Smooth muscle cell (in vitro differentiated cells): ENCODE data around the gene SHISA5. TPM values are rescaled to one million over a fixed set of nuclear protein-coding genes. Genes with fewer than 3 reads are reported as not detected.

Source experiments
- DNase-seq: peaks from one replicate; lab custom pipeline; 2025; ENCODE audit not compliant: unreplicated experiment; lab: John Stamatoyannopoulos, UW
- H2AFZ ChIP-seq: fragments of 200-600 bp; sonication (generic); 2 replicates; pipeline ENCODE4 v1.6.0; 2016; ENCODE audit warnings: antibody characterized with exemption, low read depth, mild to moderate bottlenecking
- H3F3A ChIP-seq: fragments of 200-600 bp; sonication (generic); 2 replicates; pipeline ENCODE4 v1.6.0; 2017; ENCODE audit warnings: antibody characterized with exemption, low read depth
- H3K27ac ChIP-seq: fragments of 200-600 bp; sonication (generic); 2 replicates; pipeline ENCODE4 v1.5.1; 2016; ENCODE audit warnings: low read depth, mild to moderate bottlenecking
- H3K27me3 ChIP-seq: fragments of 200-600 bp; sonication (generic); 2 replicates; pipeline ENCODE4 v1.6.1; 2016; ENCODE audit warnings: low read depth, mild to moderate bottlenecking
- H3K36me3 ChIP-seq: fragments of 200-600 bp; sonication (generic); 2 replicates; pipeline ENCODE4 v1.5.1; 2016; ENCODE audit warnings: low read depth
- H3K4me1 ChIP-seq: fragments of 200-600 bp; sonication (generic); 2 replicates; pipeline ENCODE4 v1.5.1; 2016; ENCODE audit warnings: low read depth
- H3K4me2 ChIP-seq: fragments of 200-600 bp; sonication (generic); 2 replicates; pipeline ENCODE4 v1.6.0; 2016; ENCODE audit warnings: mild to moderate bottlenecking
- H3K4me3 ChIP-seq: fragments of 200-600 bp; sonication (generic); 2 replicates; pipeline ENCODE4 v1.5.1; 2016; ENCODE audit warnings: mild to moderate bottlenecking
- H3K79me2 ChIP-seq: fragments of 200-600 bp; sonication (generic); 2 replicates; pipeline ENCODE4 v1.6.0; 2016; ENCODE audit warnings: low read depth, mild to moderate bottlenecking
- H3K9ac ChIP-seq: fragments of 200-600 bp; sonication (generic); 2 replicates; pipeline ENCODE4 v1.6.0; 2016; ENCODE audit warnings: low read depth
- H3K9me3 ChIP-seq: fragments of 200-600 bp; sonication (generic); replicated peaks from 2 replicates; pipeline ENCODE4 v1.5.1; 2016; ENCODE audit warnings: low read depth
- H4K20me1 ChIP-seq: fragments of 200-600 bp; sonication (generic); 2 replicates; pipeline ENCODE4 v1.6.0; 2016; ENCODE audit warnings: low read depth
- CTCF ChIP-seq: fragments of 200-600 bp; sonication (generic); IDR thresholded peaks from 2 replicates; pipeline ENCODE4 v1.5.1; 2017; ENCODE audit warnings: borderline replicate concordance, mild to moderate bottlenecking, antibody characterized with exemption; ENCODE audit not compliant: insufficient read depth, poor library complexity, severe bottlenecking
- WGBS: methylation state at CpG from one replicate; pipeline ENCODE4 v1.1.7; 2016; ENCODE audit warnings: low lambda C conversion rate; 5-methylcytosine and 5-hydroxymethylcytosine counted together
- polyA plus RNA-seq: library from polyadenylated mRNA; unstranded; fragments of >200 nt; fragmentation: Nextera tagmentation; extraction: Ambion mirVana; gene quantifications from 2 replicates; pipeline ENCODE4 v1.2.1, GENCODE V29; 2016
- total RNA-seq: library from RNA; depleted of rRNA; stranded (reverse); fragments of >200 nt; gene quantifications from 2 replicates; pipeline ENCODE4 v1.2.3, GENCODE V29; 2014

SHISA5 gene
- total and polyA plus RNA-seq, 2 experiments from 2014 or later: 124 to 333 TPM

DNA sequence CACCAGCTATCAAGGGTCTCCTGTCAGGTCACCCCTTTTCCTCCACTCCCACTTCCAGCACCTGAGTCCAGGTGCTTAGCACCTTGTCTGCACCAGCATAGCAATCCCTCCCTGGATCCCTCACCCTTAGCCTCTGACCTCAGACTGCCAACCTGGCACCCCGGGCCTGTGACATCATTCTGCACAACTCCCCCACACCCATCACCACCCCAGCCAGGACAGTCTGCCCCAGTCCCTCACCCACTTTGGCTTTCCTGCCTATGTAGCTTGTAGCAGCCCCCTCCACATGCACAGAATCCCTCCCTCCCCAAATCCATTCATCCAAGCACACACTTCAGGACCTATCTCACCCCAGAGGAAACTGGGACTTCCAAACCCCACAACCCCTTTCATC is 73.3 kb downstream of the SHISA5 start:
- Histone ChIP-seq H4K20me1 (peaks cover 25% of the 10 kb centered on the region), H3K4me1 (peaks cover 15% of the 10 kb centered on the region), H3K27ac (no peak overlapping the region), H3K79me2 (peaks cover 22% of the 10 kb centered on the region), H3K36me3 (no peaks in the 10 kb centered on the region), H2AFZ (no peak overlapping the region), H3K4me3 (no peak overlapping the region), H3K9ac (no peak overlapping the region), H3K27me3 (no peaks in the 10 kb centered on the region), H3K9me3 (no peaks in the 10 kb centered on the region), H3K4me2 (no peak overlapping the region), H3F3A (peaks cover 5% of the 10 kb centered on the region)
- WGBS: 100% methylated on average over 1 of the region's 1 CpG
- no peak for DNase-seq
- TF ChIP-seq CTCF: no peak

DNA sequence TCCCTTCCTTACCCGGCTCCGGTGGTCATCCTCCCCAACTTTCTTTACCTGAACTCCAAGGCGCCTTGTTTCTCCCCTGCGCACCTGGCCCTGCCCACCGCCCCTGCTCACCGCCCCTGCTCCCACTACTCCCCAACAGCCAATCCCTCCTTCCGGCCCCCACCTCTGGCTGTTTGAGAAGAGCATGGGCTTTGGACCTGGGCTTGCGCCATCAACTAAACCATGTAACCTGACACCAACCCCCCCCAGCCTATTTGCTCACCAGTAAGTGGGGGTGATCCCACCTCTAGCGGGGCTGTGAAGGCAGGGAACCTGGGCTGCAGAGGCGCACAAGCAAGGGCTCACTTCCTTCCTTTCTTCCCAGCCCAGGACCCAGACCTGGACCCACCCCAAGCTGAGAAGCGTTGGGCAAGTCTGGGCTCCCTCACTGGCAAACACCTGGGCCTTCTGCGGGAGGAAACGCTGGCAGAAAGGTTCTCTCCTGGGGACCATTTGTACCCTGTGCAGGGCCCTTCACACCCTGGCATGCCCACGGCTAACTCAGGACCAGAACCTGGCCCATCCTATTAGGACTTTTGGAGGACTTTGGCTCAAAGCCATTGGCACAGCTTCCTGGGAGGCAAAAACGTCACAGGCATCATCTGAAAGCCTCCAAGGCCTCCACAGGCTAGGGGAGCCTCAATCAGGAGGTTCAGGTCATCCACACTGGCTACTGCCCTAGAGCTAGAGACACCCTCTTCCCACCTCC is 73.8 kb downstream of the SHISA5 start, which contains the start of gene PLXNB1:
PLXNB1 (minus strand) TSS at position 127 of the 748 bp plus-strand sequence. CDS start 5,475 bp downstream, outside the sequence.
- no peak for TF ChIP-seq CTCF
- H2AFZ ChIP-seq: peak within 1 kb of the TSS; percentile 66
- no peaks in the 10 kb centered on the region for H3K36me3 ChIP-seq
- H3F3A ChIP-seq: peaks cover 5% of the 10 kb centered on the region
- WGBS: 15% methylated on average over 15 of the region's 15 CpGs
- peak within 1 kb of the TSS; percentile 90 for H3K4me2 ChIP-seq
- H3K79me2 ChIP-seq: peaks cover 22% of the 10 kb centered on the region
- peak within 1 kb of the TSS; percentile 73 for H3K9ac ChIP-seq
- H3K4me3 ChIP-seq: peak within 1 kb of the TSS; percentile 87
- H3K9me3 ChIP-seq: no peaks in the 10 kb centered on the region
- peaks cover 15% of the 10 kb centered on the region for H3K4me1 ChIP-seq
- peaks cover 30% of the 10 kb centered on the region for H4K20me1 ChIP-seq
- peak; percentile 27 for DNase-seq
- H3K27ac ChIP-seq: peak within 1 kb of the TSS; percentile 2
- H3K27me3 ChIP-seq: no peaks in the 10 kb centered on the region

- Histone ChIP-seq H3K4me2 (peak overlapping the region; percentile 90), H3F3A (peaks cover 5% of the 10 kb centered on the region), H2AFZ (peak overlapping the region; percentile 66), H3K9me3 (no peaks in the 10 kb centered on the region), H3K79me2 (peaks cover 27% of the 10 kb centered on the region), H4K20me1 (peaks cover 37% of the 10 kb centered on the region), H3K4me3 (peak overlapping the region; percentile 87), H3K27me3 (no peaks in the 10 kb centered on the region), H3K4me1 (peaks cover 15% of the 10 kb centered on the region), H3K9ac (peak overlapping the region; percentile 73), H3K27ac (peak overlapping the region; percentile 2), H3K36me3 (no peaks in the 10 kb centered on the region)
- peak; percentile 27 for DNase-seq
- WGBS: 2% methylated on average over 26 of the region's 86 CpGs
- TF ChIP-seq CTCF: no peak
These were observed 74.5 kb downstream of the SHISA5 start for GRCh38 chr3:48429317-48429959.
